NOMO-1 treated with dmso at 0.1 percent for 144 hours (cell line): ENCODE results near the gene KCNK2.
"Not testable (repeated sequence)": the region's sequence is repeated elsewhere in the genome, so short reads cannot be mapped to it uniquely, and the experiment has no call there.

Source experiments
- DNase-seq: peaks from one replicate; lab custom pipeline; 2025; ENCODE audit not compliant: unreplicated experiment; lab: John Stamatoyannopoulos, UW

Gene KCNK2

DNA sequence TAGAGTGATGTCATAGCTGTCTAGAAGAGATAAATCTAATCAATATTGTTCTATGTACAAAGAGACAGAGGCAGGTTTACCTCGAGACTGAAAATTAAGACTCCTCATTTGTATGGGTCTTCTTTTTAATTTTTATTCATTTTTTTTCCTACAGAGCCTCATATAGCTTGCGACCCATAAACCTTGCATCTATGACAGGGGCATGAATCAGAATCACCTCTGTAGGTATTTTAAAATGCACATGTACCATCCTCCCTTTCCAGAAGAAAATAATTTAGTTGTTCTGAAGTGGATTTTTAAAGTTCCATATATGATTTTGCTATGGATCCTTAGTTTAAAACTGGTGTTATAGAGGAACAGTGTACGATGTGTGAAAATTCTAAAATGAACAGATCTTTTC, 64.5 kb downstream of the KCNK2 start:
- no peak for DNase-seq

DNA sequence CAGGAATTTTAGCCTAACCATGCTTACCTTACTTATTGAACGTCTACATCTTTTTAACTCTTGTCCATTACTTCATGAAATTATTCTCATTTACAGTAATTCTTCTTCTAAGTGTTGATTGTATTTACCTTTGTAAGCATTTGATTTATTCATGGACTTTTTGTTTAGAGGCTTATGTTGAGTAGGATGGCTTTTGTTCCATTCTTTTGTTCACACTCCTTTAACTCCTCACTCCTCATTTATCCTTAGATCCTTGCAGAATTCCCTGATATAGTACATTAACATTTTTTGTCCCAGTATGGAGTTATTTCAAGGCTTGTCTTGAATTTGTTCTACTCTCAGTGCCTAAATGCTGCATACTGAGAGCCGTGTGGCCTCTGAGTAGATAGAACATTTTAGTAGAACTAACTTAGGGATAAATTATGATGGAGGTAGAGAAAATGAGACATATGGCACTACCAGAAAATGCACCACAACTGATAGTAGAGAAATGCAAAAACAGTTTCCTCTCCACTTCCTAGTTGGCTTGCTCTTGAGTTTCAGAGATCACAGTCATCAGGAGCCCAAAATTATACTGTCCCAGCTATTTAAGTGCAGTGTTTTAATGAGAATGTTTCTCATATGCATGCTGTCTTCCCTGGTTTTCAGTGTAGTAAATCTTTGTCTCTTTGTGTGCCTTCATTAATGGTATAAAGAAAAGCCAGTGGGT, 69.5 kb downstream of the KCNK2 start:
- no peak for DNase-seq

DNA sequence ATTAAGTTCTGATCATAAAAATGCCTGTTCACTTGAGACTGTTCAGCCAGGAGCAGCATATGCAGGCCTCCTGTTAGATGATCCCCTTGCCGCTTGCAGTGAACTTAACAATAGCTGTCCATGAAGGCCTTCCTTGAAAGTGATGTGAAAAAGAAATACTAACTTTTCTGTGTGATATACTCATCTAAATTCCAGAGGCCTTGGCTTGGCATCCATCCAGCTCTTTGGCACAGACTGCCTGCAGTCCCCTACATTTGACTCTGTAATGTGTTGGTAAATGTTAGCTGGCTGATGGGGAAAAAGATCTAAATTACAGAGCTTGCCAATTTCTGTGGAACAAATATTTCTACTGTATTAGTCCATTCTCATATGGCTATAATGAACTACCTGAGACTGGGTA, 73.7 kb downstream of the KCNK2 start:
- DNase-seq: no peak

DNA sequence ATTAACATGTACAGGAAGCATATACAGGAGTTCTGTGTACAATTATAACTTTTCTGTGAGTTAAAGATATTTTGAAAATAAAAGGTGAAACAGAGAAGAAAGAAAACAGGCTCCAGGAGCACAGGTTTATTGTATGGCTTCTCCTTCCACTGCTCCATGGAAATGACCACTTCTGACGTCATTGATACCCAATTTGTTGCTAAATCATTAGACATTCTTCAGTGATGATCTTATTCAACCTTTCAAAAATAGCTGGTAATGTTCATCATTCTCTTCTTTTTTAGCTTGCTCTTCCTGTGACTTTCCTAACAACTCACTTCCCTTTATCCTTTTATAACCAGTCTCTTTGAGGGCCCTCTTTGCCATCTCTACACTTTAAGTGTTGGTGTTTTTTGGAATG, 77.8 kb downstream of the KCNK2 start:
- no peak for DNase-seq

DNA sequence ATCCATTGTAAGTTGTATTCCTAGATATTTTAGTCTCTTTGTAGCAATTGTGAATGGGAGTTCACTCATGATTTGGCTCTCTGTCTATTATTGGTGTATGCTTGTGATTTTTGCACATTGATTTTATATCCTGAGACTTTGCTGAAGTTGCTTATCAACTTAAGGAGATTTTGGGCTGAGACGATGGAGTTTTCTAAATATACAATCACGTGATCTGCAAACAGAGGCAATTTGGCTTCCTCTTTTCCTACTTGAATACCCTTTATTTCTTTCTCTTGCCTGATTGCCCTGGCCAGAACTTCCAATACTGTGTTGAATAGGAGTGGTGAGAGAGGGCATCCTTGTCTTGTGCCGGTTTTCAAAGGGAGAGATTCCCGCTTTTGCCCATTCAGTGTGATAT, 80.6 kb downstream of the KCNK2 start:
- not testable (repeated sequence) for DNase-seq

DNA sequence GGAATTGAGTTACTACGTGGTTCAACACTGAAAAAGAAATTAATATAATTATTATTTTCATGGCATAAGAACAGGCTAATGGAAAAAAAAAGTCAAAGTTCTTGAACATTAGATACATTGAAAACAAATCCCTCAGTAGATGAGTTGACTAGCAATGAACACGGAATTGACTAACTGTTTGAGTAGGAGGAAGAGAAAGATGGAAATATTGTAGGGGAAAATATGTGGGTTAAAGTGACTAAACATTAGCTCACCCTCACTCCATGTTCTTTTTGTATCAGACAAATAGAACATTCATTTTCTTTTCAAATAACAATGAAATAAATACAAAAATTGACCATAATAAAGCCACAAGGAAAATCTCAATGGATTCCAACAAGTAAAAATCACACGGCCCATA, 84.3 kb downstream of the KCNK2 start:
- DNase-seq: no peak

DNA sequence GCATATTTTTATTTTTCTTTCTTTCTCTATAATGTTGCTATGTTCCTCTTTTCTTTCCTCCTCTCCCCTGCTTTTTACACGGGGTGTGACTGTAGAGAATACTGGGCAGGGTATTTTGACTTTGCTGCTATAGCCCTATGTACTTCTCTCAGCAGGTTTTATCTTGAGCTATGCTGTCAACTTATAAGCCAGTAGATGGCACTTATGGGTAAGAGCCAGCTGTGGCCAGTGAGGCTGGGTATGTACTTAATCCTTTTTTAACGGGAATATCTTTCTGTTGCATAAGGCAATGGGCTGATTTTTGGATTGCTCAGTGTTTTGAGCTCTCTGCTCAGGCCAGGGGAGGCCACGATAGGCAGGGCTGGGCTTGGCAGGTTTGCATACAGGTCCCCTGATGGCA, 99.0 kb downstream of the KCNK2 start:
- no peak for DNase-seq

DNA sequence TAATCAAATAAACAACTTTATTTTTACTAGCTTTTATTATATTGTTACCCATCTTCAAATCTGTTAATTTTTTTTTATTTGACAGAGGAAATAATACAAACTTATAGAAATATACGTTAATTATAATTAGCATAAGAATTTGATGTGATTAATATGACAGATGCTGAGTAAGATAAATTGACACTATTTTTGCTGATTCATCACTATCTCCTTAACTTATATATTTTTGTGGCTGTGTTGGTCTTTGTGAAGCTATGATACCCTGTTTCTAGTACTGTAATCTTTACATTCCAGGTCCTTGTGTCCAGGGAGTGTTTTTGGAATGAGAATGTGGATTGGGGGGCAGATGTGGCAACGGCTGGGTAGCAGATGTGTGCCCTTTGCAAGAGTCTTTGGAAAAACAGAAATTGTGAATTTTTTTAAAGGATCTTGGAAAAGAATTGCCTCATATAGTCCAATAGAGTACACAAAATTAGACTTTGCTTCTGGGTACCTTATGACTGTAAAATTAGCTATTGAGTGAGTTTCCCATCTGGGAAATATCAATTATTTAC, 102.6 kb downstream of the KCNK2 start:
- no peak for DNase-seq

DNA sequence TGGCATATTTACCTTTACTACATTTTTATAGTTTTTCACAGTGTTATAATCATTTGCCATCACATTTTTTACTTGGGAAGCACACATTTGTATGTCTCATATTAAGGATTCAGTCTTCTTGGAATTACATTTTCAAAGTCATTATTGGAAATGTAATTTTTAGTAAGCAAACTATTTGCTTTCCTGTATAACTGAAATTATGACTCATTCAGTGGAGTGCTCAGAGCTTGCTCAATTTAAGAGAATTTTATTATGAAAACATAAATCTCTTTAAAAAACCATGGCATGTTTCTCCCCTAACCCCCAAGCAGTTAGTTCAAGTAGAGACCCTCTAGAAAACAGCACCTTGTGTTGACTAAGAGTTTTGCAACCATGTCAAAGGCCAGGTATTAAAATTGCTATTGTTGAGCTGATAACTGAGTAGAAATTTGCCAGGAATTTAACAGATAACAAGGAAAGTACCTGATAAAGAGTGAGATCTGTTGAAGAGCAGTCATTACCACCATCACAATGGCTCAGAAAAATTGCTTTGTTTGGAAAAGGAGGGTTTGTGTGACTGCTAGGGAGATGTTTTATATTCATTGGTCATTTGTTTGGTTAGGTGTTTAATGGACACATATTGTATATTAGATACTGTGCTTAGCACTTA, 105.9 kb downstream of the KCNK2 start:
- no peak for DNase-seq

DNA sequence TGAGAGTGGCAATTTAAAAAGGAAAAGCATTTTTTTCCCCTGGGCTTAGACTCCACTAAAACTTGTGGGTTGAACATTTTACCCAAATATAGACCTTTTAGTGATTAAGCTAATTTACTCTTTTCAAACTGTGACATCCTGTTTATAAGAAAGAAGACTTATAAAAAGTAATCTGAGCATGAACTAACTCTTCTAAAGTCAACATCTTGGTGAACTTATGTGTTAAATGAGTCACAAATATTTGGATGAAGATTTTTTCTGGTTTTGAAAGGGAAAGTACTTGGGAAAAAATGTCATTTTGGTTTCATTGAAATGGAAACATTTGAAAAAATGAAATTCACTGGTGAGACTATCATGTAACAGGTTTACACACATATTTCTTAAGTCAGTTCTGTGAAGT, 109.8 kb downstream of the KCNK2 start:
- DNase-seq: no peak

DNA sequence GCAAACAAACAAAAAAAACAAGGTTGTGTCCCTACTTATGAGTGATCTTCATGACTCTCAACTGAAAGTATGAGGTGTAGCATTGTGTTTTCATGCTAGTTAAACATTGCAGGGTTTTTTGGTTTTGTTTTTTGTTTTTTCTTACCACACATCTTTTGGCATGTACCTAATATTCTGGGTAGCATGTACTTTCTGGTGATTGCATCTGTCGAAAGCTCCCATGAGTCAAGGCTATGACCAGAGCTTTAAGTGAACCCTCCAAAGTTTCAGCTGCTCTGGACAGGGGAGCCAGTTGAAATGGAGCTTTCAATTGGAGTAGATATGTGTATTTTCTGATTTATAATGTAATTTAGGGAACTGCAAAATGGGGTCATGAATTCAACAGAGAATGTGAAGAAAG, 115.5 kb downstream of the KCNK2 start:
- DNase-seq: no peak

DNA sequence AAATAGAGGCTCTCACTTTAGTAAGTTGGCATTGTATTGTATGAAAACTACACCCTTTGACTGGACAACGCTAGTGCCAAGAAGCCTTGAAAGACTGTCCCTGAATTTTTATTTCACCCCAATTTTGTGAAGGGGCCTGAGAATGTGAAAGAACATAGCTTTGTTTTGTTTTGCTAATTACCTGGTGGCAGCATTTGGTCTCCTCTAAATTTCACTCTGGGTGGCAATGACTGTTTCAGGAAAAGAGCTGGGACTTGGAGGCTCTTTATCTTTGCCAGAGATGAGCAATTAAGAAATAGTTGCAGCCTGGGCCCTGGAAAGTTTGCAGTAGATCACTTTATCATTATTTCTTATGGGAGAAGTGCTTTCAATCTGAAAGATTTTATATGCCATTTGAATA, 117.6 kb downstream of the KCNK2 start:
- no peak for DNase-seq

DNA sequence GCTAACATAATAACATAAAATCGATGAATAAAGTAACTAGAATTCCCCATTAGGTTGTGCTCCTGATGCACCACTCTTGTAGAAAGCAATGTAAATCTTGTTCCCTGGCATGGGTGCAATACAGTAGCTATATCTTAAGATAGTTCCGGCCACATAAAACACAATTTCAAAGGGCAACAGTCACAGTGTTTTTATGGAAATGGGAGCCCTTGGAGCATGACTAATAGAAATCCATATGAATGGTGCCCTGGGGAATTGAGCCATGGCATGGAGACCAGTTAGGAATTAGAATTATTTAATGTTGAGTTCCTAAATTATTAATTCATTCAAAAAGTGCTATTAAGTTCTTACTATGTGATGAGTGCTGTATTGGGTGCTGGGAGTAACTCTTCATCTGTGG, 118.7 kb downstream of the KCNK2 start:
- no peak for DNase-seq

DNA sequence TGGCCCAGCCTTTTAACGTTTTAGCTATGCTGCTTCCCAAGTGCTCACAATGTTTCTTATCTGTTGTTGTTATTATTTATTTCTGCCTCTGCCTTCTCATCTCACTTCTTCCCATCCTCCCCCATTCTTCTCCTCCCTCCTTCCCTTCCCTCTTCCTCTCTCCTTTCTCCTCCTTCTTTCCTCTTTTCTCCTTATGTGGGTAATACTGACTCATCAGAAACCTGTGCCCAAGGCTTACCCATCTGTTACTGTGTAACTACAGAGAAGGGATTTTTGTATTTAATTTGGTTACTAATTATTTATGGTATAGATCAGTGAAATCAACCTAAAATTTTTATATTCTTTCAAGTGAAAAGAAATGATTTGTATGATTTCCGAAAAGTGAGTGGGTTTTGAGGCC, 120.3 kb downstream of the KCNK2 start:
- no peak for DNase-seq

DNA sequence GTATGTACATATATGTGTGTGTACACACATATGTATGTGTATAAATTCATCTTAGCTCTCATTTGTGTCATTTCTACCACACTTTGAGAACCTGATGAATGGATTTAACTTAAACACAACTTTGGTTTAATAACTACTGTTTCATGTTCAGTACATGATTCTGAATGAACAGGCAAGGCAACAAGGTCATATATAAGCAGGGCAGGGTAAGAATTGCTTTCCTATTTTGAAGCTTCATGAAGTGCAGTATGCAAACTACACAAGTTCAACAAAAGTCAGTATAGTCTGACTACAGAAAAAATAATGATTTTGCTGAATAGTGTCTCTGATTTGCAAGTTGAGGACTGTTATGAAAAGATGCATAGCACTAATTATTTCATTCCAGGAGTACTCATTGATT, 127.6 kb downstream of the KCNK2 start:
- no peak for DNase-seq

DNA sequence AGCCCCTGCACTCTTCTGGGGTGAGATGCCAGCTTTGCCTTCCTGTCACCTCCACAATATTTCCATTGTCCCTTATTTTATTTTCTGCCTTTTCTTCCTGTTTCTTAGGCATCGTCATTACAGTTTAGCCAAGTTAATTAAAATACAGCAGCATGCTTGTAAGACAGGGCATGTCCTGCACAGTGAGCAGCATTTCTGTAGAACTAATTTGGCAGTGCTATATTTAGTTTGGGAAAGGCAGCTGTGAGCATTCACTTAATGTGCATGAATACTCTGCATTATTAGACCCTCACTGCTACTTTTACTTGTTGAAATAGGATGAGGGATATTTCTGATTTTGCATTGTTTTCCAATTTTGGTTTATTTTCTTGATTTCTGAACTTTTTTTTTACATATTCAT, 133.3 kb downstream of the KCNK2 start:
- DNase-seq: no peak

DNA sequence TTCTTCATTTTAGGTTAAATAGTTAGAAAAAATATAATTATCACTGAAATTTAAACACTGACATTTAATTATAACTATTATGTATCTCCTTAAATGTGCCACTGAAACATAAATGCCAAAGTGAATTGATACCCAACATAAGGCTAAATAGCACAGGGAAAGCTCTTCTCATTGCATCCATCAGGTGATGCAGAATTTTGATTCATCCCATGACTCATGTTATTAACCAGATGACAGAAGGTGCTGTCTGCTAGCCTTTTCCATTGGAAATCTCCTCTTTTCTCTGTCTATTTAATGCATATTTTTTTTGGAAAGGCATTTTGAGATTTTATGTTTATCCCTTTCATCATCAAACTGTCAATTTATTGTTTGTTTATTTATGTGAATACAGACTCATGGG, 136.8 kb downstream of the KCNK2 start:
- DNase-seq: no peak

DNA sequence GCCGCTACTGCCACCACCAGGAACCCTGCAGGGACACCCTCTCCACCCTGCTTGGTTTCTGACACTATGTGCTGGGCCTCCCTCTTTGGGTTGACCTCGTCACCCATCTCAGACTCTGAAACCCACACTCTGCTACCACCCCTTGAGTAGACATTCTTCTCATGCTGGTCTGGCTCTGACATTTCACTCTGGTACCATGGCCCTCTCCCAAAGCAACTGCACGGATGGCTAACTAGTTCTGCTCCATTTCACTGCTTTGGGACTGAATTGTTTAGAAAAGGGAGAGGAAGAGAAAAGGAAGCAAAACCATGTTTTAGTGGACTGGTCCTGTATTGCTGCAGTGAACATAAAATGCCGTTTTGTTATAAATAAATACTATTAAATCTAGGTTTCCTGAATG, 137.8 kb downstream of the KCNK2 start:
- no peak for DNase-seq

DNA sequence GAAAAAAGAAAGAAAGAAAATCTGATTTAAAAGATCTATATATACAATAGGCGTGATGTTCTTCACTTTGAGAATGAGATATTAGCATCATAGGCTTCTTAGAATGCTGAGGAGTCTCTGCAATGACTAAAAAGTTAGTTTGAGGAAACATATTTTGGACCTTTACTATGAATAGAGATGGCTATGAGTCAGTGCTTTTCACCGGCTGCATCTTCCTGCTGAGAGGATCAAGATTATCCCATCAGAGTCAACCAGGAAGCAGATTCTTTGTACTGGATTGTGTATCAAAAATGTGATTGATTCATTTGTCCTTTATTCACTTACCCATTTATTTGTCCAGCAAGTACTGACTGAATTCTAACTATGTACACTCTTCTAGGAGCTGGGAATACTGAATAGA, 144.2 kb downstream of the KCNK2 start:
- DNase-seq: no peak

DNA sequence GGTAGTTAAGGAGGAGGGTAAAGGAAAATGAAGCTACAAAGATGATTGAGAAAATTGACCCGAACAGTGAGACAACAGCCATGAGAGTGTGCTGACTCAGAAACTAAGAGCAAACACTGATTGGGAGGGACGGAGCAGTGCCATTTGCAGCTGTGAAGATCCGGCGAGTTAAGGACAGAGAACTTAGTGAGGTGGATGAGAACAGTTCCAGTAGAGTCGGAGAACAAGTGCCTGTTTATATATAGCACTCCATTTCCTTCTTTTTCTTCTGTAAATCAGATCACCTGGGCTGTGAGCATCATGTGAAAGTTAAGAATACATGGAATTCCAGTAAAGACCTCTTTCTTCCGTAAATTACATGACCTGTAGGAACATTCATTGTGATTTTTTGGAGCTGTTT, 145.7 kb downstream of the KCNK2 start:
- DNase-seq: no peak

DNA sequence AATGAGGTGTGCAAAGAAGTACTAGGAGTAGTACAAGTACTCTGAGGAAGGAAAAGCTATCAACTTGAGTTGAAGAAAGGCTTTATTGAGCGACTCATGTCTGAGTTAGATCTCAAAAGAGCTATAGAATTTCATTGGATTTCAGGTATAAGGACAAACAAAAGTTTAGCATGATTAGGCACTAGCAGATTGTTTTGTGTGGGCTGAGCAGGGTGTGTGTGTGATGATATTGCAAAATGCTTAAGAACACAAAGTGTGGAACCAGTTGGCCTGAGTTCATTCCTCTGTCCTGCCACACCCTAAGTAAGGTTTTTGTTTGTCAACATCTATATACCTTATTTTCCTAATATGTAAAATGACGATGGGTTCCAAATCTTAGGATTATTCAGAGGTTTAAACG, 158.9 kb downstream of the KCNK2 start:
- no peak for DNase-seq

DNA sequence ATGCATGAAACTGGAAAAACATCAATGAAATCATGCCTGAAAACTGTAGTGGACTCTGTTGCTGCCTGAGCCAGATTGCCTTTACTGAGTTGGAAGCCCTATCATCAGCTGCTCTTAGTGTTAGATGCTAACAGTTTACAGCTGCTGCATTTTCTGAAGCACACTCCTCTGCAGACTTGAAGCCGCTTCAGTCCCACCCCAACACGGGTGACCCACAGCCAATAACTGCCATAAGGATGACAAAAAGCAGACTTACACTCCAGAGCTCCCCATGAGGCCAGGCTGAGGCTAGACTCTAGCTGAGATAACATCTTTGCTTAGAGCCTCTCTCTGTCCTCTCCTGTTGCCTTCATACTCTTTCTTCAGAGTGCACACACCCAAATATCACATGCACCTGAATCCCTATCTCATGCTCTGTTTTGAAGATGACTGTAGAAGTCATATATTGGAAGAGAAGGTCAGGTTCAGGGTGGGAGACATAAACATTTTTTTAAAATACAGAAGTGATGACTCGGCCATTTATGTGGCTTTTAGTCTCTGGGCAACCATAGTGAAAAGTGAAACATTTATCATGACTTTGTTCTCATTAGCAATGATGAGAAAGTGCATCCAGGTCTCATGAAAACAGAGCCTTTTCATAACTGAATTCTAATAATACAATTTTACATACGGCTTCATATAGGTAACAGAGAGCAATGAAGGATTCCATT, 161.0 kb downstream of the KCNK2 start:
- no peak for DNase-seq
